Nephron (organoid): ENCODE results near the gene PAK1.

Source experiments
- H3K27ac Mint-ChIP-seq, 3 experiments: 2 replicates each; pipeline ENCODE4 v1.8.0; 2020; ENCODE audit warnings: mixed read lengths in 3 of 3, mild to moderate bottlenecking in 2 of 3, moderate library complexity in 1 of 3
- H3K27me3 Mint-ChIP-seq: 2 replicates; pipeline ENCODE4 v1.8.0; 2021; ENCODE audit warnings: low read depth, mild to moderate bottlenecking, moderate library complexity, mixed read lengths
- H3K36me3 Mint-ChIP-seq: 2 replicates; pipeline ENCODE4 v1.8.0; 2020; ENCODE audit warnings: low read depth, mixed read lengths
- H3K4me1 Mint-ChIP-seq: 2 replicates; pipeline ENCODE4 v1.8.0; 2020; ENCODE audit warnings: mixed read lengths
- H3K4me3 Mint-ChIP-seq, 3 experiments: 2 replicates each; pipeline ENCODE4 v1.8.0; 2020; ENCODE audit warnings: mild to moderate bottlenecking in 3 of 3, mixed read lengths in 3 of 3, moderate library complexity in 2 of 3
- H3K9me3 Mint-ChIP-seq: 2 replicates; pipeline ENCODE4 v1.8.0; 2020; ENCODE audit warnings: mixed read lengths
- CTCF ChIP-seq, 3 experiments: fragments of 200-600 bp; sonication (generic); IDR thresholded peaks; one replicate each; pipeline ENCODE4 v1.5.0; 2021; ENCODE audit warnings: antibody characterized with exemption in 3 of 3; ENCODE audit not compliant: unreplicated experiment in 3 of 3

PAK1 gene

GRCh38 chr11:77320351-77320750 lies 153.5 kb downstream of the PAK1 start:
- Mint-ChIP-seq H3K36me3 (peaks cover 22% of the 10 kb centered on the region), H3K27ac (no peak overlapping the region), H3K4me3 (no peak overlapping the region), H3K27me3 (no peaks in the 10 kb centered on the region), H3K4me1 (peaks cover 4% of the 10 kb centered on the region), H3K9me3 (no peaks in the 10 kb centered on the region)
- TF ChIP-seq CTCF (IDR thresholded peaks at IDR 0.05; ENCODE audit: unreplicated experiment in 3 of 3) = no peak

- H3K27me3 Mint-ChIP-seq = no peaks in the 10 kb centered on the region
- TF ChIP-seq CTCF (IDR thresholded peaks at IDR 0.05; ENCODE audit: unreplicated experiment in 3 of 3) = no peak
- no peak overlapping the region for H3K27ac Mint-ChIP-seq
- no peaks in the 10 kb centered on the region for H3K9me3 Mint-ChIP-seq
- no peak overlapping the region for H3K4me3 Mint-ChIP-seq
- peaks cover 18% of the 10 kb centered on the region for H3K36me3 Mint-ChIP-seq
- H3K4me1 Mint-ChIP-seq = peaks cover 4% of the 10 kb centered on the region
Measured at GRCh38 chr11:77318600-77318999, 155.3 kb downstream of the PAK1 start.

GRCh38 chr11:77316733-77317342 lies 157.1 kb downstream of the PAK1 start:
- Mint-ChIP-seq H3K36me3 (peaks cover 4% of the 10 kb centered on the region), H3K4me3 (no peak overlapping the region), H3K27me3 (no peaks in the 10 kb centered on the region), H3K27ac (peak overlapping the region in 1 of 3 experiments; percentile 35), H3K9me3 (no peaks in the 10 kb centered on the region), H3K4me1 (peaks cover 4% of the 10 kb centered on the region)
- TF ChIP-seq CTCF (IDR thresholded peaks at IDR 0.05; ENCODE audit: unreplicated experiment in 3 of 3) = no peak

GRCh38 chr11:77312107-77312506 lies 161.8 kb downstream of the PAK1 start:
- no peak for TF ChIP-seq CTCF (IDR thresholded peaks at IDR 0.05; ENCODE audit: unreplicated experiment in 3 of 3)
- Mint-ChIP-seq H3K27ac (no peak overlapping the region), H3K36me3 (no peaks in the 10 kb centered on the region), H3K27me3 (peaks cover 5% of the 10 kb centered on the region), H3K9me3 (no peaks in the 10 kb centered on the region), H3K4me3 (no peak overlapping the region), H3K4me1 (peaks cover 4% of the 10 kb centered on the region)

- no peaks in the 10 kb centered on the region for H3K36me3 Mint-ChIP-seq
- no peaks in the 10 kb centered on the region for H3K4me1 Mint-ChIP-seq
- H3K4me3 Mint-ChIP-seq = no peak overlapping the region
- H3K27me3 Mint-ChIP-seq = peaks cover 5% of the 10 kb centered on the region
- H3K27ac Mint-ChIP-seq = no peak overlapping the region
- no peaks in the 10 kb centered on the region for H3K9me3 Mint-ChIP-seq
- no peak for TF ChIP-seq CTCF (IDR thresholded peaks at IDR 0.05; ENCODE audit: unreplicated experiment in 3 of 3)
Measured at GRCh38 chr11:77311701-77312100, 162.2 kb downstream of the PAK1 start.

- no peak overlapping the region for H3K27ac Mint-ChIP-seq
- H3K4me3 Mint-ChIP-seq = no peak overlapping the region
- H3K4me1 Mint-ChIP-seq = no peaks in the 10 kb centered on the region
- H3K27me3 Mint-ChIP-seq = peaks cover 5% of the 10 kb centered on the region
- no peaks in the 10 kb centered on the region for H3K9me3 Mint-ChIP-seq
- H3K36me3 Mint-ChIP-seq = no peaks in the 10 kb centered on the region
- no peak for TF ChIP-seq CTCF (IDR thresholded peaks at IDR 0.05; ENCODE audit: unreplicated experiment in 3 of 3)
Measured at GRCh38 chr11:77310721-77311120, 163.2 kb downstream of the PAK1 start.
